Neural cell (in vitro differentiated cells): Measurements from ENCODE around the gene SBNO2.

Experiments used
- CTCF ChIP-seq: fragments of 450-650 bp; IDR thresholded peaks from 2 replicates; pipeline ENCODE4 v1.5.1; 2014; ENCODE audit warnings: antibody characterized with exemption, mild to moderate bottlenecking, moderate library complexity; ENCODE audit not compliant: poor library complexity, severe bottlenecking
- EZH2 ChIP-seq: fragments of 200-600, 300-800 bp; shearing (Covaris generic), sonication (generic); IDR thresholded peaks from 2 replicates; pipeline ENCODE4 v1.6.1; 2014; ENCODE audit warnings: antibody characterized with exemption, low read length, borderline replicate concordance, mild to moderate bottlenecking; ENCODE audit not compliant: insufficient read depth, poor library complexity, severe bottlenecking
- RAD21 ChIP-seq: fragments of 450-650 bp; conservative IDR thresholded peaks from 2 replicates; pipeline ENCODE4 v1.6.1; 2014; ENCODE audit warnings: antibody characterized with exemption, mild to moderate bottlenecking, moderate library complexity
- TAF1 ChIP-seq: IDR thresholded peaks from 2 replicates; pipeline ENCODE4 v1.6.1; 2012; ENCODE audit warnings: low read depth

GRCh38 chr19:1213391-1214286, 39.6 kb upstream of the SBNO2 start:
- no peak for TF ChIP-seq CTCF
- TF ChIP-seq EZH2 = no peak
- TF ChIP-seq TAF1 = no peak
- no peak for TF ChIP-seq RAD21
